HCT116 (cell line): ENCODE data around the gene SLC12A3. TPM values are rescaled to one million over a fixed set of nuclear protein-coding genes. Genes with fewer than 3 reads are reported as not detected.

Source experiments
- ATAC-seq: fragments of 200-7000 bp; cut with Tn5 transposase; 2 replicates; pipeline ENCODE4 v1.9.1; 2020; ENCODE audit warnings: mild to moderate bottlenecking, moderate library complexity
- BruUV-seq: library from RNA; stranded (reverse); fragments of 400-500 nt; replicated peaks from 2 replicates; lab custom pipeline; 2021; lab: Mats Ljungman, UMichigan
- CTCF ChIA-PET: fragments of 300-600 bp; sonication (Branson Sonifier 250); formaldehyde crosslinking; loops from one replicate; lab custom pipeline; 2021; ENCODE audit warnings: antibody characterized with exemption; lab: Charles Lee
- POLR2A ChIA-PET: fragments of 300-600, 350-600 bp; sonication (Branson Sonifier 250); formaldehyde crosslinking; loops from one replicate; lab custom pipeline; 2021; ENCODE audit warnings: antibody characterized with exemption; lab: Charles Lee
- RAD21 ChIA-PET, 2 experiments: fragments of 300-600 bp; sonication (Branson Sonifier 250); formaldehyde crosslinking; loops; one replicate each; lab custom pipeline; 2023; ENCODE audit warnings: low total read pairs in 2 of 2; ENCODE audit not compliant: uncharacterized antibody in 2 of 2, unreplicated experiment in 2 of 2, low non-redundant PET in 1 of 2; lab: Charles Lee
- DNase-seq: peaks from one replicate; pipeline ENCODE4 v3.0.0-alpha.2; 2010; ENCODE audit warnings: low read depth, low spot score
- H2AFZ ChIP-seq: fragments of 200-600 bp; shearing (Covaris generic), sonication (generic); 2 replicates; pipeline ENCODE4 v1.6.1; 2017; ENCODE audit warnings: low read depth, mixed run types, mixed read lengths, antibody characterized with exemption, low read length; ENCODE audit not compliant: poor library complexity, severe bottlenecking
- H3K27ac ChIP-seq: 2 replicates; pipeline ENCODE4 v1.5.1; 2012; ENCODE audit warnings: low read depth, low read length
- H3K27me3 ChIP-seq: fragments of 200-600 bp; sonication (generic); 2 replicates; pipeline ENCODE4 v1.6.1; 2016; ENCODE audit warnings: mixed run types, low read length, mixed read lengths; ENCODE audit not compliant: insufficient read depth
- H3K36me3 ChIP-seq, 2 experiments: fragments of 200-500 bp in 1 of 2; fragments of 200-600 bp in 1 of 2; sonication (Bioruptor generic) in 1 of 2; sonication (generic) in 1 of 2; 2 replicates each; pipeline versions ENCODE4 v1.5.1 to v1.6.1; 2014 to 2016; ENCODE audit warnings: low read length in 2 of 2, inconsistent platforms in 1 of 2, mixed read lengths in 1 of 2, mixed run types in 1 of 2; ENCODE audit not compliant: insufficient read depth in 2 of 2, control insufficient read depth in 1 of 2
- H3K4me1 ChIP-seq, 2 experiments: fragments of 200-600 bp in 1 of 2; sonication (generic) in 1 of 2; 2 replicates each; pipeline versions ENCODE4 v1.5.1 to v1.6.1; 2012 to 2017; ENCODE audit warnings: low read length in 2 of 2, inconsistent platforms in 1 of 2, mild to moderate bottlenecking in 1 of 2, mixed read lengths in 1 of 2, mixed run types in 1 of 2, moderate library complexity in 1 of 2; ENCODE audit not compliant: insufficient read depth in 2 of 2, control insufficient read depth in 1 of 2
- H3K4me2 ChIP-seq: fragments of 200-600 bp; sonication (generic); 2 replicates; pipeline ENCODE4 v1.6.1; 2017; ENCODE audit warnings: mixed run types, low read length, mixed read lengths
- H3K4me3 ChIP-seq, 2 experiments: fragments of 200-600 bp in 1 of 2; sonication (generic) in 1 of 2; replicated peaks in 1 of 2; 2 replicates each; pipeline ENCODE4 v1.5.1; 2011 to 2016; ENCODE audit warnings: low read length in 2 of 2, control low read depth in 1 of 2, low read depth in 1 of 2, mild to moderate bottlenecking in 1 of 2, mixed read lengths in 1 of 2, mixed run types in 1 of 2
- H3K79me2 ChIP-seq: fragments of 200-600 bp; sonication (generic); 2 replicates; pipeline ENCODE4 v1.6.1; 2017; ENCODE audit warnings: mild to moderate bottlenecking, mixed run types, low read length, moderate library complexity, mixed read lengths; ENCODE audit not compliant: insufficient read depth
- H3K9ac ChIP-seq: fragments of 200-600 bp; sonication (generic); 2 replicates; pipeline ENCODE4 v1.6.1; 2016; ENCODE audit warnings: low read length, mixed read lengths
- H3K9me2 ChIP-seq: fragments of 200-600 bp; sonication (generic), shearing (Covaris generic); 2 replicates; pipeline ENCODE4 v1.6.1; 2017; ENCODE audit warnings: mixed run types, mild to moderate bottlenecking, moderate library complexity; ENCODE audit not compliant: insufficient read depth
- H3K9me3 ChIP-seq, 2 experiments: fragments of 200-500 bp in 1 of 2; fragments of 200-600 bp in 1 of 2; sonication (Bioruptor generic) in 1 of 2; sonication (generic) in 1 of 2; 2 replicates each; pipeline ENCODE4 v1.6.1; 2014 to 2017; ENCODE audit warnings: low read length in 2 of 2, mixed read lengths in 2 of 2, inconsistent platforms in 1 of 2, low read depth in 1 of 2, mild to moderate bottlenecking in 1 of 2, mixed run types in 1 of 2, moderate library complexity in 1 of 2; ENCODE audit not compliant: control insufficient read depth in 1 of 2, insufficient read depth in 1 of 2
- H4K20me1 ChIP-seq: fragments of 200-600 bp; sonication (generic), shearing (Covaris generic); 2 replicates; pipeline ENCODE4 v1.6.1; 2017; ENCODE audit warnings: mixed run types, mild to moderate bottlenecking, moderate library complexity; ENCODE audit not compliant: insufficient read depth
- CTCF ChIP-seq, 3 experiments: fragments of 200-600 bp in 1 of 3; sonication (generic) in 1 of 3; IDR thresholded peaks in 2 of 3; conservative IDR thresholded peaks in 1 of 3; 2 replicates each; pipeline ENCODE4 v1.5.1; 2012 to 2017; ENCODE audit warnings: low read depth in 2 of 3, low read length in 2 of 3, antibody characterized with exemption in 1 of 3, borderline replicate concordance in 1 of 3, control low read depth in 1 of 3, mild to moderate bottlenecking in 1 of 3, mixed read lengths in 1 of 3, mixed run types in 1 of 3, moderate library complexity in 1 of 3; ENCODE audit not compliant: insufficient read depth in 1 of 3
- EZH2 ChIP-seq: fragments of 200-600 bp; sonication (generic); IDR thresholded peaks from 2 replicates; pipeline ENCODE4 v1.6.1; 2017; ENCODE audit warnings: antibody characterized with exemption, mixed run types
- REST ChIP-seq: IDR thresholded peaks from 2 replicates; pipeline ENCODE4 v1.6.1; 2012; ENCODE audit warnings: low read depth
- SIN3A ChIP-seq: IDR thresholded peaks from 2 replicates; pipeline ENCODE4 v1.6.1; 2012; ENCODE audit warnings: low read depth
- SRF ChIP-seq: IDR thresholded peaks from 2 replicates; pipeline ENCODE4 v1.6.1; 2012; ENCODE audit warnings: low read depth
- intact Hi-C: fragments of 100-400 bp; cut with micrococcal nuclease; formaldehyde crosslinking; loops from 2 replicates; pipeline ENCODE4 v1.10.0; 2022
- total RNA-seq: library from RNA; stranded (reverse); gene quantifications from one replicate; pipeline ENCODE4 v1.2.1, GENCODE V29; 2021; ENCODE audit not compliant: unreplicated experiment

SLC12A3 gene
- total RNA-seq, 1 experiment from 2014 or later: not detected

- intact Hi-C loops: loop anchor here (2.0 kb wide), 1 partner anchor 276 kb away; no protein-coding TSS in a partner anchor
- CTCF ChIA-PET: interaction anchor here (1.8 to 2.5 kb wide), 3 partner anchors 10 to 60 kb away, joined by 5 to 15 read pairs (median 6); no protein-coding TSS in a partner anchor
- BruUV-seq: no TSS peak
Observed at GRCh38 chr16:56852968-56853367, 12.0 kb upstream of the SLC12A3 start.

More at GRCh38 chr16:56852968-56853367, 12.0 kb upstream of the SLC12A3 start:
- DNase-seq (no peak), ATAC-seq (no peak)
- H3K4me3 ChIP-seq: no peak overlapping the region
- no peaks in the 10 kb centered on the region for H3K9me3 ChIP-seq
- H4K20me1 ChIP-seq: no peaks in the 10 kb centered on the region
- no peaks in the 10 kb centered on the region for H3K27me3 ChIP-seq
- no peaks in the 10 kb centered on the region for H3K36me3 ChIP-seq
- H3K9ac ChIP-seq: no peak overlapping the region
- H3K4me1 ChIP-seq: peaks cover 19 to 34% of the 10 kb centered on the region in 2 experiments
- H3K4me2 ChIP-seq: no peak overlapping the region
- H3K79me2 ChIP-seq: no peaks in the 10 kb centered on the region
- ChIA-PET RAD21 (no interaction called here), POLR2A (no interaction called here)
- TF ChIP-seq CTCF (IDR thresholded peaks at IDR 0.05 in 2 of 3, conservative IDR thresholded peaks at IDR 0.05 in 1 of 3; ENCODE audit: borderline replicate concordance in 1 of 3, insufficient read depth in 1 of 3, low read depth in 2 of 3, low read length in 2 of 3) (no peak), EZH2 (no peak), SRF (no peak), SIN3A (no peak), REST (no peak)
- TF ChIP-seq, all 23 proteins: peak for 0
- no peak overlapping the region for H3K27ac ChIP-seq
- no peaks in the 10 kb centered on the region for H3K9me2 ChIP-seq
- H2AFZ ChIP-seq: no peak overlapping the region
